OCI-LY7 (cell line): ENCODE data around the gene CELF2.

Source experiments
- EZH2phosphoT487 ChIP-seq: fragments of 200-600 bp; sonication (generic); IDR thresholded peaks from 2 replicates; pipeline ENCODE4 v1.6.1; 2018; ENCODE audit warnings: low read depth, borderline replicate concordance, mild to moderate bottlenecking, mixed run types, antibody characterized with exemption, low read length, moderate library complexity, mixed read lengths
- TF ChIP-seq, protein P1 (sequence below): fragments of 200-600 bp; sonication (generic); conservative IDR thresholded peaks from 2 replicates; pipeline ENCODE4 v1.5.1; 2014; ENCODE audit warnings: mild to moderate bottlenecking, antibody characterized with exemption, low read length, moderate library complexity, mixed read lengths

DNA sequence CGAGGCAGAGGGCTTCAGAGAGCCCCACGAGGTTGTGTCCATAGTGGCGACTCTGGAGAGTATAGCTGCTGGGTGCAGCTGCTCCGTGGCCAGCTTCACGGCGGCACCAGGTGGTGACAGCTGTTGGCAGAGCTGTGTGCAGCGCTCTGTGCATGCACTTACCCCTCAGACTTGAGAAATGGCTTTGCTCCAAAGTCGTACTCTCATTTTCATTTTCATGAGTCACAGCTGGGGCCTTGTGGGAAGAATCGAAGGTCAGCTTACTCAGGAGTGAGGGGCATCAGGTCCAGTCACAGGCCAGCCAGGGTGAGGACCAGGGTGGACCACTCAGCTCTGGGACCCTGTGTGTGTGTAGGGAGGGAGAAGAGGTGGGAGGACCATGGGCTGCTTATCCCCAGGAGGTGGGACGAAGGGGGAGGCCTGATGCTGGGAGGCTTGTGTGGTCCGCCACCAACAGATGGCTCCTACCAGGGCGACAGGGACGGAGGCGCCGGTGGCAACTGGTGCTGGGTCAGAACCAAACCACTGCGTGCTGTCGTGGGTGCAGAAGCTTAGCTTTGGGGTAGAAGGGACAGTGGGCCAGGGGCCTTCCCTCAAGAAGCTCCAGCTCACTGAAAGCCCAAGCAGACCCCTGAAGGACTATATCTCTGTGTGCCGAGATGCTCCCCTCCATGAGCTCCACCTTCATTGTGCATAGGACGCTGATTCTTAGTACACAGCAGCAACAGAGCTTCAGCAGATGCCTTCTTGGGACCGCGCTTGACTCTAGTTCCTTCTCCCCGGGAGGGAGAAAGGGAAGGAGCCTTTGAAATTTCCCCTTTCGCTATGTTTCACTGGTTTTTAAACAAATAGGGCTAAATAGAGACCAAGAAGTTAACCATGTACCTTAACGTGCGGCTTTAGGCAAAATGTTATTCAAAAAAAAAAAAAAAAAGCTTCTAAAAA lies 225.0 kb downstream of the CELF2 start:
- TF ChIP-seq, protein P1, sequence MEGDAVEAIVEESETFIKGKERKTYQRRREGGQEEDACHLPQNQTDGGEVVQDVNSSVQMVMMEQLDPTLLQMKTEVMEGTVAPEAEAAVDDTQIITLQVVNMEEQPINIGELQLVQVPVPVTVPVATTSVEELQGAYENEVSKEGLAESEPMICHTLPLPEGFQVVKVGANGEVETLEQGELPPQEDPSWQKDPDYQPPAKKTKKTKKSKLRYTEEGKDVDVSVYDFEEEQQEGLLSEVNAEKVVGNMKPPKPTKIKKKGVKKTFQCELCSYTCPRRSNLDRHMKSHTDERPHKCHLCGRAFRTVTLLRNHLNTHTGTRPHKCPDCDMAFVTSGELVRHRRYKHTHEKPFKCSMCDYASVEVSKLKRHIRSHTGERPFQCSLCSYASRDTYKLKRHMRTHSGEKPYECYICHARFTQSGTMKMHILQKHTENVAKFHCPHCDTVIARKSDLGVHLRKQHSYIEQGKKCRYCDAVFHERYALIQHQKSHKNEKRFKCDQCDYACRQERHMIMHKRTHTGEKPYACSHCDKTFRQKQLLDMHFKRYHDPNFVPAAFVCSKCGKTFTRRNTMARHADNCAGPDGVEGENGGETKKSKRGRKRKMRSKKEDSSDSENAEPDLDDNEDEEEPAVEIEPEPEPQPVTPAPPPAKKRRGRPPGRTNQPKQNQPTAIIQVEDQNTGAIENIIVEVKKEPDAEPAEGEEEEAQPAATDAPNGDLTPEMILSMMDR: no peak
- TF ChIP-seq EZH2phosphoT487: no peak
